Nephron progenitor cell (in vitro differentiated cells): Measurements from ENCODE around the gene TNRC6C.

Experiments
- DNase-seq: peaks from one replicate; pipeline ENCODE4 v3.0.0; 2021
- H3K27ac Mint-ChIP-seq: 2 replicates; pipeline ENCODE4 v1.8.0; 2021; ENCODE audit warnings: mild to moderate bottlenecking, moderate library complexity, mixed read lengths
- H3K27me3 Mint-ChIP-seq: 2 replicates; pipeline ENCODE4 v1.8.0; 2021; ENCODE audit warnings: mild to moderate bottlenecking, low read depth, mixed read lengths; ENCODE audit not compliant: poor library complexity
- H3K36me3 Mint-ChIP-seq: 2 replicates; pipeline ENCODE4 v1.8.0; 2021; ENCODE audit warnings: low read depth, mixed read lengths
- H3K4me1 Mint-ChIP-seq: 2 replicates; pipeline ENCODE4 v1.8.0; 2021; ENCODE audit warnings: mixed read lengths
- H3K4me3 Mint-ChIP-seq: 2 replicates; pipeline ENCODE4 v1.8.0; 2021; ENCODE audit warnings: mild to moderate bottlenecking, moderate library complexity, mixed read lengths
- H3K9me3 Mint-ChIP-seq: 2 replicates; pipeline ENCODE4 v1.8.0; 2021; ENCODE audit warnings: mild to moderate bottlenecking, moderate library complexity, mixed read lengths
- TF ChIP-seq, protein P1 (sequence below): fragments of 200-600 bp; sonication (generic); IDR thresholded peaks from 2 replicates; pipeline ENCODE4 v1.5.0; 2021; ENCODE audit warnings: antibody characterized with exemption

Gene TNRC6C

GRCh38 chr17:78053777-78054468 lies 95.4 kb downstream of the TNRC6C start:
- Mint-ChIP-seq H3K4me1 (peaks cover 14% of the 10 kb centered on the region), H3K36me3 (peaks cover 54% of the 10 kb centered on the region), H3K9me3 (no peaks in the 10 kb centered on the region), H3K27me3 (no peaks in the 10 kb centered on the region), H3K4me3 (no peak overlapping the region), H3K27ac (no peak overlapping the region)
- DNase-seq: no peak
- TF ChIP-seq, protein P1, sequence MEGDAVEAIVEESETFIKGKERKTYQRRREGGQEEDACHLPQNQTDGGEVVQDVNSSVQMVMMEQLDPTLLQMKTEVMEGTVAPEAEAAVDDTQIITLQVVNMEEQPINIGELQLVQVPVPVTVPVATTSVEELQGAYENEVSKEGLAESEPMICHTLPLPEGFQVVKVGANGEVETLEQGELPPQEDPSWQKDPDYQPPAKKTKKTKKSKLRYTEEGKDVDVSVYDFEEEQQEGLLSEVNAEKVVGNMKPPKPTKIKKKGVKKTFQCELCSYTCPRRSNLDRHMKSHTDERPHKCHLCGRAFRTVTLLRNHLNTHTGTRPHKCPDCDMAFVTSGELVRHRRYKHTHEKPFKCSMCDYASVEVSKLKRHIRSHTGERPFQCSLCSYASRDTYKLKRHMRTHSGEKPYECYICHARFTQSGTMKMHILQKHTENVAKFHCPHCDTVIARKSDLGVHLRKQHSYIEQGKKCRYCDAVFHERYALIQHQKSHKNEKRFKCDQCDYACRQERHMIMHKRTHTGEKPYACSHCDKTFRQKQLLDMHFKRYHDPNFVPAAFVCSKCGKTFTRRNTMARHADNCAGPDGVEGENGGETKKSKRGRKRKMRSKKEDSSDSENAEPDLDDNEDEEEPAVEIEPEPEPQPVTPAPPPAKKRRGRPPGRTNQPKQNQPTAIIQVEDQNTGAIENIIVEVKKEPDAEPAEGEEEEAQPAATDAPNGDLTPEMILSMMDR: no peak

GRCh38 chr17:78057113-78057740 lies 98.7 kb downstream of the TNRC6C start:
- H3K27ac Mint-ChIP-seq: no peak overlapping the region
- H3K9me3 Mint-ChIP-seq: no peaks in the 10 kb centered on the region
- H3K27me3 Mint-ChIP-seq: no peaks in the 10 kb centered on the region
- H3K36me3 Mint-ChIP-seq: peaks cover 25% of the 10 kb centered on the region
- no peak overlapping the region for H3K4me3 Mint-ChIP-seq
- TF ChIP-seq, protein P1: no peak
- peaks cover 14% of the 10 kb centered on the region for H3K4me1 Mint-ChIP-seq
- no peak for DNase-seq

- TF ChIP-seq, protein P1: no peak
- no peaks in the 10 kb centered on the region for H3K9me3 Mint-ChIP-seq
- H3K27ac Mint-ChIP-seq: peak overlapping the region; percentile 69
- peaks cover 14% of the 10 kb centered on the region for H3K4me1 Mint-ChIP-seq
- H3K27me3 Mint-ChIP-seq: no peaks in the 10 kb centered on the region
- no peak for DNase-seq
- no peak overlapping the region for H3K4me3 Mint-ChIP-seq
- H3K36me3 Mint-ChIP-seq: peaks cover 21% of the 10 kb centered on the region
Observed at GRCh38 chr17:78058001-78058400, 99.5 kb downstream of the TNRC6C start.

GRCh38 chr17:78058581-78058980 lies 100.1 kb downstream of the TNRC6C start:
- Mint-ChIP-seq H3K27ac (no peak overlapping the region), H3K36me3 (peaks cover 17% of the 10 kb centered on the region), H3K27me3 (no peaks in the 10 kb centered on the region), H3K9me3 (no peaks in the 10 kb centered on the region), H3K4me1 (peaks cover 14% of the 10 kb centered on the region), H3K4me3 (no peak overlapping the region)
- no peak for DNase-seq
- TF ChIP-seq, protein P1: no peak

- Mint-ChIP-seq H3K9me3 (no peaks in the 10 kb centered on the region), H3K4me3 (no peak overlapping the region), H3K4me1 (peaks cover 6% of the 10 kb centered on the region), H3K36me3 (peaks cover 10% of the 10 kb centered on the region), H3K27ac (no peak overlapping the region), H3K27me3 (no peaks in the 10 kb centered on the region)
- DNase-seq: no peak
- TF ChIP-seq, protein P1: no peak
Observed at GRCh38 chr17:78062596-78062995, 104.1 kb downstream of the TNRC6C start.

DNA sequence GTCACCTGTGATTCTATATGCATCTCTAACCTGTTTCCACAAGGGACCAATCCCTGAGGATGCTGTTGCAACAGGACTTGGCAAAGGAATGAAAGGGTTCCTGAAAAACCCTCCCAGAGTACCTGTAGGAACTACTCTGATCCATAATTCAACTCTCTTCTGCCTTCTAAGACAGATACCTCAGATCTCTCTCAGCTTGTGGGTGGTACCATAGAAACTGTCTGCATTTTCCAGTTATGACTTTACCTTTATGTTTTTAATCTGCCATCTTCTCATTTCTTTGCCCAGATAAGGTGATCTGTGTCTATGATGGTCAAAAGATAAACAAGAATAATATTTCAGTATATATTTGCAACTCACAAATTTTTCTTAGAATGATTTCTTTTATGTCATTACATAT lies 105.0 kb downstream of the TNRC6C start:
- H3K9me3 Mint-ChIP-seq: no peaks in the 10 kb centered on the region
- H3K4me3 Mint-ChIP-seq: no peak overlapping the region
- no peak for DNase-seq
- TF ChIP-seq, protein P1: no peak
- no peaks in the 10 kb centered on the region for H3K4me1 Mint-ChIP-seq
- H3K27me3 Mint-ChIP-seq: no peaks in the 10 kb centered on the region
- H3K36me3 Mint-ChIP-seq: peaks cover 16% of the 10 kb centered on the region
- H3K27ac Mint-ChIP-seq: no peak overlapping the region
